ENCODE results near the gene SAMSN1.

SAMSN1 gene

GRCh38 chr21:14448784-14449183, 97.3 kb downstream of the SAMSN1 start:
- no peak for DNase-seq (ENCODE audit: extremely low read depth in 1 of 2, low read depth in 1 of 2)

DNA sequence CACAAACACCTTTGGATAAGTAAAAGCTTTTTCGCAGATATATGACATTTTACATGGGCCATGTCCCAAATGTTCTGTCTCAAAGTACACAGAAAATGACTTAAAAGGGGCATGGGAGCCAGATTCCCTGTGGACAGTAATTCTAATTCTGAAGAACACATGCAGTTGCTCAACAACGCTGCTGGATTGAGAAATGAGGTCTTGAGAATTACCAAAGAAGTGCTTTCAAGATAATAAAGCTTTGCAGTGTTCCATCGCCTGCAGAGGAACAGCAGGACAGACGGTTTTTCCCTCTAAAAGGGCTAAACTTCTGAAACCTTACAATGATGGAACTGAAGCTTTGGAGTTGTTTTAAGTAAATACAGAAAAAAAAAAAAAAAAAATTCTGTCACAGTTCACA, 107.9 kb downstream of the SAMSN1 start:
- no peak for DNase-seq (ENCODE audit: extremely low read depth in 1 of 2, low read depth in 1 of 2)

DNA sequence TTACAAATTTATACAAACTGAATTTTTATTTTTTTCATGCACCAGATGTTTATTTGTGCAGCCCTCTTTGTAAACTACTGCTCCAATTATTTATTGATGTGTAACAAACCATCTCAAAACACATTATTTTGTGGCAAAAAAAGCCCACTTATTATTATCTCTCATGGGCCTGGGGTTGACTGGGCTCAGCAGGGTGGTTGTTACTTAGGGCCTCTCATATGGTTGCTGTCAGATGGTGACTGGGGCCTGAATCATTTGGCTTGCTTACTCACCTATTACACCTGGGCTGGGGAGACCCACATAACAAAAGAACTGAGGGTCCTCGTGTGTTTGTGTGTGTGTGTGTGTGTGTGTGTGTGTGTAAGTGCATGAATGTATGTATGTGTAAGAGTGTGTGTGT, 110.7 kb downstream of the SAMSN1 start:
- no peak for DNase-seq (ENCODE audit: extremely low read depth in 1 of 2, low read depth in 1 of 2)
